Neuronal stem cell (in vitro differentiated cells): ENCODE measurements around the gene MFRP.

Experiments
- DNase-seq: peaks from one replicate; pipeline ENCODE4 v3.0.0-alpha.2; 2013; ENCODE audit warnings: low spot score
- H2AFZ ChIP-seq: one replicate; pipeline ENCODE4 v1.6.1; 2013; ENCODE audit warnings: mild to moderate bottlenecking, low read length, inconsistent platforms
- H2AK5ac ChIP-seq: 2 replicates; pipeline ENCODE4 v1.6.1; 2013; ENCODE audit warnings: low read depth, mild to moderate bottlenecking, inconsistent platforms, low read length, moderate library complexity, mixed read lengths
- H2BK120ac ChIP-seq: 2 replicates; pipeline ENCODE4 v1.6.1; 2013; ENCODE audit warnings: low read depth, mild to moderate bottlenecking, inconsistent platforms, low read length, moderate library complexity, mixed read lengths
- H2BK12ac ChIP-seq: one replicate; pipeline ENCODE4 v1.6.1; 2013; ENCODE audit warnings: low read length, inconsistent platforms
- H2BK15ac ChIP-seq: 2 replicates; pipeline ENCODE4 v1.6.1; 2013; ENCODE audit warnings: mild to moderate bottlenecking, low read length, inconsistent platforms, mixed read lengths
- H2BK5ac ChIP-seq: one replicate; pipeline ENCODE4 v1.6.1; 2013; ENCODE audit warnings: inconsistent platforms, mild to moderate bottlenecking, low read length, moderate library complexity
- H3K14ac ChIP-seq: one replicate; pipeline ENCODE4 v1.6.1; 2013; ENCODE audit warnings: low read length, inconsistent platforms
- H3K18ac ChIP-seq: 2 replicates; pipeline ENCODE4 v1.6.1; 2013; ENCODE audit warnings: low read length, inconsistent platforms
- H3K23ac ChIP-seq: 2 replicates; pipeline ENCODE4 v1.6.1; 2013; ENCODE audit warnings: low read depth, mild to moderate bottlenecking, mixed read lengths, low read length, inconsistent platforms; ENCODE audit not compliant: poor library complexity
- H3K27ac ChIP-seq: replicated peaks from 3 replicates; pipeline ENCODE4 v1.5.1; 2013; ENCODE audit warnings: low read length, inconsistent platforms
- H3K27me3 ChIP-seq, 3 experiments: 2 replicates each; pipeline ENCODE4 v1.6.1; 2013; ENCODE audit warnings: low read length in 3 of 3, mild to moderate bottlenecking in 2 of 3, inconsistent platforms in 1 of 3, low read depth in 1 of 3, mixed read lengths in 1 of 3, moderate library complexity in 1 of 3; ENCODE audit not compliant: control insufficient read depth in 3 of 3, insufficient read depth in 3 of 3
- H3K36me3 ChIP-seq, 2 donors: replicated peaks in 1 of 2; 2 replicates each; pipeline ENCODE4 v1.6.1; 2013; ENCODE audit warnings: low read length in 2 of 2; ENCODE audit not compliant: control insufficient read depth in 2 of 2, insufficient read depth in 2 of 2
- H3K4ac ChIP-seq: 2 replicates; pipeline ENCODE4 v1.6.1; 2013; ENCODE audit warnings: inconsistent platforms, mild to moderate bottlenecking, low read length, moderate library complexity
- H3K4me1 ChIP-seq, 2 donors: 1 replicate in 1 of 2; 2 replicates in 1 of 2; pipeline ENCODE4 v1.6.1; 2013; ENCODE audit warnings: low read length in 2 of 2, low read depth in 1 of 2; ENCODE audit not compliant: control insufficient read depth in 2 of 2, insufficient read depth in 1 of 2
- H3K4me2 ChIP-seq: one replicate; pipeline ENCODE4 v1.6.1; 2013; ENCODE audit warnings: mild to moderate bottlenecking, low read length, inconsistent platforms; ENCODE audit not compliant: insufficient read depth, poor library complexity, severe bottlenecking
- H3K4me3 ChIP-seq, 2 donors: 2 replicates each; pipeline ENCODE4 v1.5.1; 2013; ENCODE audit warnings: low read length in 2 of 2, mild to moderate bottlenecking in 2 of 2, inconsistent platforms in 1 of 2, moderate library complexity in 1 of 2
- H3K79me1 ChIP-seq: one replicate; pipeline ENCODE4 v1.6.1; 2013; ENCODE audit warnings: low read depth, mild to moderate bottlenecking, inconsistent platforms, low read length, moderate library complexity
- H3K9ac ChIP-seq: one replicate; pipeline ENCODE4 v1.6.1; 2013; ENCODE audit warnings: mild to moderate bottlenecking, low read depth, low read length, inconsistent platforms; ENCODE audit not compliant: poor library complexity
- H3K9me3 ChIP-seq, 2 donors: replicated peaks in 1 of 2; 2 replicates each; pipeline versions ENCODE3 to v1.6.1; 2013; ENCODE audit warnings: low read length in 2 of 2, mild to moderate bottlenecking in 2 of 2, inconsistent platforms in 1 of 2, low read depth in 1 of 2, mixed read lengths in 1 of 2, moderate library complexity in 1 of 2; ENCODE audit not compliant: control insufficient read depth in 2 of 2, insufficient read depth in 1 of 2
- H4K8ac ChIP-seq: one replicate; pipeline ENCODE4 v1.6.1; 2013; ENCODE audit warnings: low read depth, mild to moderate bottlenecking, inconsistent platforms, low read length, moderate library complexity
- H4K91ac ChIP-seq: one replicate; pipeline ENCODE4 v1.6.1; 2013; ENCODE audit warnings: low read length, low read depth, mild to moderate bottlenecking, inconsistent platforms; ENCODE audit not compliant: poor library complexity
- WGBS, 2 donors: extraction: QIAGEN DNeasy Blood & Tissue Kit; methylation state at CpG; one replicate each; pipeline ENCODE4 v1.1.7; 2013; ENCODE audit warnings: missing lambda C conversion rate in 2 of 2, mixed read lengths in 1 of 2; ENCODE audit not compliant: insufficient read length in 2 of 2, insufficient replicate concordance in 1 of 2; ENCODE audit errors: extremely low coverage in 2 of 2; 5-methylcytosine and 5-hydroxymethylcytosine counted together

MFRP gene

GRCh38 chr11:119344291-119345010 lies 2.1 kb downstream of the MFRP start:
- Histone ChIP-seq H2AK5ac (peak overlapping the region; percentile 36), H3K4me1 (peaks cover 9 to 14% of the 10 kb centered on the region in 2 donors), H3K23ac (peak overlapping the region; percentile 6), H3K4ac (no peak overlapping the region), H2AFZ (no peak overlapping the region), H2BK5ac (no peak overlapping the region), H4K8ac (no peak overlapping the region), H3K4me2 (no peak overlapping the region), H3K4me3 (no peak overlapping the region), H2BK120ac (no peak overlapping the region), H2BK15ac (peak overlapping the region; percentile 65), H2BK12ac (no peak overlapping the region), H3K36me3 (no peaks in the 10 kb centered on the region), H3K18ac (peak overlapping the region; percentile 33), H3K27ac (no peak overlapping the region), H3K27me3 (peaks cover 3 to 76% (median 31%) of the 10 kb centered on the region in 3 experiments), H3K9ac (no peak overlapping the region), H3K14ac (no peak overlapping the region), H3K9me3 (no peaks in the 10 kb centered on the region), H3K79me1 (peaks cover 1% of the 10 kb centered on the region), H4K91ac (peak overlapping the region; percentile 75)
- DNase-seq, result no peak
- no CpG with 5 or more reads among the region's 14 CpGs for whole genome bisulfite sequencing, 2 donors

GRCh38 chr11:119343726-119344125 lies 2.8 kb downstream of the MFRP start:
- H3K23ac ChIP-seq, result no peak overlapping the region
- H3K36me3 ChIP-seq, result no peaks in the 10 kb centered on the region
- H3K79me1 ChIP-seq, result peaks cover 2% of the 10 kb centered on the region
- H3K4ac ChIP-seq, result no peak overlapping the region
- H3K4me2 ChIP-seq, result no peak overlapping the region
- H4K8ac ChIP-seq, result no peak overlapping the region
- H4K91ac ChIP-seq, result no peak overlapping the region
- peak overlapping the region; percentile 32 for H3K18ac ChIP-seq
- no peak overlapping the region for H3K9ac ChIP-seq
- no peak overlapping the region for H2BK5ac ChIP-seq
- peaks cover 9 to 21% of the 10 kb centered on the region in 2 donors for H3K4me1 ChIP-seq
- peak overlapping the region; percentile 42 for H2AK5ac ChIP-seq
- DNase-seq, result no peak
- WGBS, 2 donors, result no CpG with 5 or more reads among the region's 7 CpGs
- no peak overlapping the region for H3K4me3 ChIP-seq
- no peak overlapping the region for H2BK12ac ChIP-seq
- H3K9me3 ChIP-seq, result no peaks in the 10 kb centered on the region
- H2BK120ac ChIP-seq, result no peak overlapping the region
- no peak overlapping the region for H2AFZ ChIP-seq
- H2BK15ac ChIP-seq, result no peak overlapping the region
- no peak overlapping the region for H3K14ac ChIP-seq
- no peak overlapping the region for H3K27ac ChIP-seq
- H3K27me3 ChIP-seq, result peaks cover 6 to 76% (median 35%) of the 10 kb centered on the region in 3 experiments

GRCh38 chr11:119342362-119343130 lies 4.0 kb downstream of the MFRP start:
- peaks cover 6 to 70% (median 35%) of the 10 kb centered on the region in 3 experiments for H3K27me3 ChIP-seq

GRCh38 chr11:119342023-119342300 lies 4.5 kb downstream of the MFRP start:
- no peak overlapping the region for H2AFZ ChIP-seq
- no peak overlapping the region for H2BK12ac ChIP-seq
- H2AK5ac ChIP-seq, result peak overlapping the region; percentile 91
- H3K4me1 ChIP-seq, result peaks cover 22 to 33% of the 10 kb centered on the region in 2 donors
- H2BK15ac ChIP-seq, result peak overlapping the region; percentile 46
- no peak overlapping the region for H3K27ac ChIP-seq
- H3K27me3 ChIP-seq, result peaks cover 6 to 64% (median 35%) of the 10 kb centered on the region in 3 experiments
- peaks cover 2% of the 10 kb centered on the region for H3K79me1 ChIP-seq
- peak overlapping the region; percentile 63 for H3K14ac ChIP-seq
- H2BK5ac ChIP-seq, result peak overlapping the region; percentile 45
- H3K9ac ChIP-seq, result no peak overlapping the region
- H3K23ac ChIP-seq, result peak overlapping the region; percentile 61
- H3K4ac ChIP-seq, result no peak overlapping the region
- no peak overlapping the region for H3K4me3 ChIP-seq
- no peak overlapping the region for H4K91ac ChIP-seq
- DNase-seq, result no peak
- no peaks in the 10 kb centered on the region for H3K9me3 ChIP-seq
- WGBS, 2 donors, result no CpG with 5 or more reads among the region's 7 CpGs
- no peak overlapping the region for H2BK120ac ChIP-seq
- H3K36me3 ChIP-seq, result peaks cover 2 to 6% of the 10 kb centered on the region in 2 donors
- no peak overlapping the region for H4K8ac ChIP-seq
- H3K18ac ChIP-seq, result peak overlapping the region; percentile 77
- no peak overlapping the region for H3K4me2 ChIP-seq

More at GRCh38 chr11:119342362-119343130, 4.0 kb downstream of the MFRP start:
- H3K79me1 ChIP-seq, result peaks cover 2% of the 10 kb centered on the region
- no peak overlapping the region for H3K4me2 ChIP-seq
- no peak for DNase-seq
- WGBS, 2 donors, result no CpG with 5 or more reads among the region's 10 CpGs
- peak overlapping the region; percentile 81 for H3K18ac ChIP-seq
- peaks cover 0 to under 1% of the 10 kb centered on the region in 2 donors for H3K36me3 ChIP-seq
- no peak overlapping the region for H2BK120ac ChIP-seq
- peak overlapping the region; percentile 91 for H2AK5ac ChIP-seq
- no peaks in the 10 kb centered on the region for H3K9me3 ChIP-seq
- no peak overlapping the region for H4K8ac ChIP-seq
- H2BK15ac ChIP-seq, result peak overlapping the region; percentile 38
- H3K4me3 ChIP-seq, result no peak overlapping the region
- peaks cover 16 to 27% of the 10 kb centered on the region in 2 donors for H3K4me1 ChIP-seq
- peak overlapping the region; percentile 43 for H2BK12ac ChIP-seq
- no peak overlapping the region for H3K9ac ChIP-seq
- H3K23ac ChIP-seq, result peak overlapping the region; percentile 74
- peak overlapping the region; percentile 45 for H2BK5ac ChIP-seq
- no peak overlapping the region for H3K4ac ChIP-seq
- no peak overlapping the region for H3K14ac ChIP-seq
- H3K27ac ChIP-seq, result no peak overlapping the region
- H2AFZ ChIP-seq, result no peak overlapping the region
- H4K91ac ChIP-seq, result no peak overlapping the region
